H9 (cell line): ENCODE data around the gene KIF6. TPM values are rescaled to one million over a fixed set of nuclear protein-coding genes. Genes with fewer than 3 reads are reported as not detected.

Source experiments
- DNase-seq: peaks from one replicate; pipeline ENCODE4 v3.0.0-alpha.2; 2017
- H2AFZ ChIP-seq: one replicate; pipeline ENCODE4 v1.6.1; 2013; ENCODE audit warnings: mild to moderate bottlenecking, low read length, control low read depth, moderate library complexity
- H2AK5ac ChIP-seq: 2 replicates; pipeline ENCODE4 v1.6.1; 2013; ENCODE audit warnings: low read length, control low read depth, mixed read lengths; ENCODE audit not compliant: insufficient read length
- H2BK120ac ChIP-seq: one replicate; pipeline ENCODE4 v1.6.1; 2013; ENCODE audit warnings: low read depth, mild to moderate bottlenecking, low read length, control low read depth, inconsistent platforms; ENCODE audit not compliant: poor library complexity, severe bottlenecking
- H2BK12ac ChIP-seq: 2 replicates; pipeline ENCODE4 v1.6.1; 2013; ENCODE audit warnings: low read length, control low read depth, mixed read lengths, low read depth; ENCODE audit not compliant: insufficient read length
- H2BK15ac ChIP-seq: 2 replicates; pipeline ENCODE4 v1.6.1; 2013; ENCODE audit warnings: low read depth, low read length, control low read depth
- H2BK20ac ChIP-seq: one replicate; pipeline ENCODE4 v1.6.1; 2013; ENCODE audit warnings: low read depth, mild to moderate bottlenecking, low read length, control low read depth, inconsistent platforms; ENCODE audit not compliant: poor library complexity, severe bottlenecking
- H2BK5ac ChIP-seq: 2 replicates; pipeline ENCODE4 v1.6.1; 2013; ENCODE audit warnings: low read length, control low read depth, mixed read lengths; ENCODE audit not compliant: insufficient read length
- H3K14ac ChIP-seq: 2 replicates; pipeline ENCODE4 v1.6.1; 2013; ENCODE audit warnings: low read length, control low read depth; ENCODE audit not compliant: insufficient read depth
- H3K18ac ChIP-seq: 2 replicates; pipeline ENCODE4 v1.6.1; 2013; ENCODE audit warnings: low read depth, mild to moderate bottlenecking, mixed read lengths, low read length, control low read depth; ENCODE audit not compliant: insufficient read length
- H3K23ac ChIP-seq: 2 replicates; pipeline ENCODE4 v1.6.1; 2013; ENCODE audit warnings: low read length, control low read depth, mixed read lengths, low read depth; ENCODE audit not compliant: insufficient read length
- H3K23me2 ChIP-seq: 2 replicates; pipeline ENCODE4 v1.6.1; 2013; ENCODE audit warnings: low read depth, mild to moderate bottlenecking, mixed read lengths, low read length, control low read depth; ENCODE audit not compliant: insufficient read length, poor library complexity, severe bottlenecking
- H3K27ac ChIP-seq: 2 replicates; pipeline ENCODE4 v1.5.1; 2013; ENCODE audit warnings: low read length, control low read depth, mixed read lengths, low read depth; ENCODE audit not compliant: insufficient read length
- H3K27me3 ChIP-seq: 2 replicates; pipeline ENCODE4 v1.6.1; 2013; ENCODE audit warnings: low read length, control low read depth, inconsistent platforms; ENCODE audit not compliant: insufficient read depth
- H3K4ac ChIP-seq: 2 replicates; pipeline ENCODE4 v1.6.1; 2013; ENCODE audit warnings: low read depth, mild to moderate bottlenecking, control low read depth, inconsistent platforms, low read length, moderate library complexity
- H3K4me1 ChIP-seq: 2 replicates; pipeline ENCODE4 v1.6.1; 2013; ENCODE audit warnings: low read length, control low read depth, inconsistent platforms; ENCODE audit not compliant: insufficient read depth
- H3K4me2 ChIP-seq: 2 replicates; pipeline ENCODE4 v1.6.1; 2013; ENCODE audit warnings: low read length, control low read depth, mixed read lengths; ENCODE audit not compliant: insufficient read length, insufficient read depth
- H3K56ac ChIP-seq: 2 replicates; pipeline ENCODE4 v1.6.1; 2013; ENCODE audit warnings: low read depth, mild to moderate bottlenecking, mixed read lengths, low read length, control low read depth; ENCODE audit not compliant: insufficient read length
- H3K79me1 ChIP-seq: 2 replicates; pipeline ENCODE4 v1.6.1; 2013; ENCODE audit warnings: low read depth, mild to moderate bottlenecking, moderate library complexity, low read length, control low read depth, inconsistent platforms; ENCODE audit not compliant: insufficient read depth, poor library complexity, severe bottlenecking
- H3K79me2 ChIP-seq: 2 replicates; pipeline ENCODE4 v1.6.1; 2013; ENCODE audit warnings: low read length, control low read depth, inconsistent platforms; ENCODE audit not compliant: insufficient read depth
- H3K9ac ChIP-seq: 2 replicates; pipeline ENCODE4 v1.6.1; 2013; ENCODE audit warnings: low read length, control low read depth, mixed read lengths; ENCODE audit not compliant: insufficient read length; ENCODE audit errors: extremely low read depth
- H3K9me3 ChIP-seq: one replicate; pipeline ENCODE4 v1.6.1; 2013; ENCODE audit warnings: low read depth, low read length, inconsistent platforms; ENCODE audit not compliant: control insufficient read depth
- H3T11ph ChIP-seq: one replicate; pipeline ENCODE4 v1.6.1; 2013; ENCODE audit warnings: mild to moderate bottlenecking, low read length, control low read depth, inconsistent platforms
- H4K20me1 ChIP-seq: one replicate; pipeline ENCODE4 v1.6.1; 2013; ENCODE audit not compliant: control insufficient read depth, insufficient read length, insufficient read depth
- H4K5ac ChIP-seq: 2 replicates; pipeline ENCODE4 v1.6.1; 2013; ENCODE audit warnings: low read depth, mild to moderate bottlenecking, mixed read lengths, low read length, control low read depth; ENCODE audit not compliant: insufficient read length
- H4K8ac ChIP-seq: replicated peaks from 2 replicates; pipeline ENCODE4 v1.6.1; 2013; ENCODE audit warnings: low read length, control low read depth, mixed read lengths, low read depth; ENCODE audit not compliant: insufficient read length
- H4K91ac ChIP-seq: 2 replicates; pipeline ENCODE4 v1.6.1; 2013; ENCODE audit warnings: low read depth, mild to moderate bottlenecking, moderate library complexity, mixed read lengths, low read length, control low read depth; ENCODE audit not compliant: insufficient read length
- H3K27ac Mint-ChIP-seq, 3 experiments: 2 replicates in 2 of 3; 3 replicates in 1 of 3; pipeline ENCODE4 v1.8.0; 2020 to 2021; ENCODE audit warnings: mixed read lengths in 3 of 3, mild to moderate bottlenecking in 1 of 3, moderate library complexity in 1 of 3
- H3K27me3 Mint-ChIP-seq: 2 replicates; pipeline ENCODE4 v1.8.0; 2021; ENCODE audit warnings: low read depth, mild to moderate bottlenecking, moderate library complexity, mixed read lengths
- H3K36me3 Mint-ChIP-seq, 3 experiments: 2 replicates in 2 of 3; 3 replicates in 1 of 3; pipeline ENCODE4 v1.8.0; 2020 to 2021; ENCODE audit warnings: low read depth in 3 of 3, mixed read lengths in 3 of 3; ENCODE audit not compliant: insufficient read depth in 1 of 3
- H3K4me1 Mint-ChIP-seq, 2 experiments: 2 replicates each; pipeline ENCODE4 v1.8.0; 2020; ENCODE audit warnings: mixed read lengths in 2 of 2
- H3K4me3 Mint-ChIP-seq, 2 experiments: 2 replicates in 1 of 2; 3 replicates in 1 of 2; pipeline ENCODE4 v1.8.0; 2020 to 2021; ENCODE audit warnings: mild to moderate bottlenecking in 2 of 2, mixed read lengths in 2 of 2, moderate library complexity in 1 of 2
- H3K9me3 Mint-ChIP-seq, 2 experiments: 2 replicates in 1 of 2; 3 replicates in 1 of 2; pipeline ENCODE4 v1.8.0; 2020; ENCODE audit warnings: mild to moderate bottlenecking in 2 of 2, mixed read lengths in 2 of 2, moderate library complexity in 1 of 2
- WGBS: extraction: QIAGEN DNeasy Blood & Tissue Kit; methylation state at CpG from one replicate; pipeline ENCODE4 v1.1.7; 2013; ENCODE audit warnings: missing lambda C conversion rate, low lambda C conversion rate, mixed read lengths; ENCODE audit not compliant: insufficient read length; ENCODE audit errors: extremely low coverage; 5-methylcytosine and 5-hydroxymethylcytosine counted together
- total RNA-seq: library from RNA; stranded (reverse); gene quantifications from 2 replicates; pipeline ENCODE4 v1.2.1, GENCODE V29; 2021
- TF ChIP-seq, protein P1 (sequence below): fragments of 200-600 bp; sonication (generic); conservative IDR thresholded peaks from 3 replicates; pipeline ENCODE4 v1.8.0; 2021; ENCODE audit warnings: antibody characterized with exemption, mild to moderate bottlenecking

Gene KIF6
- total RNA-seq, 1 experiment from 2014 or later, result 0.63 TPM

DNA sequence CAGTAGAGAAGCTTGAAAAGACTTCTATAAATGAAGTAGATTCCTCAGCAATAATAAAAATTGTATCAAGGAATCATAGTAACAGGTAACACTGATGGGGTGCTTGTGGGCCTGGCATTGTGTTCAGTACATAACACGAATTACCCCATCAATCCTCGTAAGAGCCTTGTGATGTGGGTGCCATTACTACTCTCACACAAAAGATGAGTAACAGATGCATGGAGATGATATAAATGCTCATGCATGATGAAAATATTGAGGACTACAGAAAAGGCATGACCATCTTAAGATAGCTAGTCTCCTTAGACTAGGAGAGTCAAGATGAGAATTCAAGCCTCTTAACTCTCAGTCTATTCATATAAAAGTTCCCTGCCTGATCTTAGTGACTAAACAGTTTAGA, 158.1 kb downstream of the KIF6 start:
- Mint-ChIP-seq H3K27ac (no peak overlapping the region), H3K4me3 (no peak overlapping the region), H3K36me3 (no peaks in the 10 kb centered on the region), H3K4me1 (0 out of 4 replicates have a peak, but pooled peaks cover 0 to 2% of the 10 kb centered on the region in 2 experiments), H3K9me3 (no peaks in the 10 kb centered on the region; a peak in 1 of 5 replicates), H3K27me3 (no peaks in the 10 kb centered on the region)
- no peak overlapping the region for H2BK15ac ChIP-seq
- no CpG with 5 or more reads among the region's 2 CpGs for whole genome bisulfite sequencing
- DNase-seq, result no peak
- no peak overlapping the region for H4K91ac ChIP-seq
- H2BK5ac ChIP-seq, result no peak overlapping the region
- H3K18ac ChIP-seq, result no peak overlapping the region
- no peak overlapping the region for H3K4ac ChIP-seq
- H3K14ac ChIP-seq, result no peak overlapping the region
- no peaks in the 10 kb centered on the region for H4K20me1 ChIP-seq
- no peak overlapping the region for H2AFZ ChIP-seq
- H3K23ac ChIP-seq, result no peak overlapping the region
- H3K27ac ChIP-seq, result no peak overlapping the region
- no peaks in the 10 kb centered on the region for H3K27me3 ChIP-seq
- H2BK20ac ChIP-seq, result no peak overlapping the region
- no peaks in the 10 kb centered on the region for H3K79me1 ChIP-seq
- H2BK12ac ChIP-seq, result no peak overlapping the region
- TF ChIP-seq, protein P1, sequence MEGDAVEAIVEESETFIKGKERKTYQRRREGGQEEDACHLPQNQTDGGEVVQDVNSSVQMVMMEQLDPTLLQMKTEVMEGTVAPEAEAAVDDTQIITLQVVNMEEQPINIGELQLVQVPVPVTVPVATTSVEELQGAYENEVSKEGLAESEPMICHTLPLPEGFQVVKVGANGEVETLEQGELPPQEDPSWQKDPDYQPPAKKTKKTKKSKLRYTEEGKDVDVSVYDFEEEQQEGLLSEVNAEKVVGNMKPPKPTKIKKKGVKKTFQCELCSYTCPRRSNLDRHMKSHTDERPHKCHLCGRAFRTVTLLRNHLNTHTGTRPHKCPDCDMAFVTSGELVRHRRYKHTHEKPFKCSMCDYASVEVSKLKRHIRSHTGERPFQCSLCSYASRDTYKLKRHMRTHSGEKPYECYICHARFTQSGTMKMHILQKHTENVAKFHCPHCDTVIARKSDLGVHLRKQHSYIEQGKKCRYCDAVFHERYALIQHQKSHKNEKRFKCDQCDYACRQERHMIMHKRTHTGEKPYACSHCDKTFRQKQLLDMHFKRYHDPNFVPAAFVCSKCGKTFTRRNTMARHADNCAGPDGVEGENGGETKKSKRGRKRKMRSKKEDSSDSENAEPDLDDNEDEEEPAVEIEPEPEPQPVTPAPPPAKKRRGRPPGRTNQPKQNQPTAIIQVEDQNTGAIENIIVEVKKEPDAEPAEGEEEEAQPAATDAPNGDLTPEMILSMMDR, result no peak
- no peak overlapping the region for H3K9ac ChIP-seq
- no peak overlapping the region for H4K5ac ChIP-seq
- no peak overlapping the region for H3T11ph ChIP-seq
- no peak overlapping the region for H4K8ac ChIP-seq
- H2AK5ac ChIP-seq, result no peak overlapping the region
- no peaks in the 10 kb centered on the region for H3K4me1 ChIP-seq
- no peaks in the 10 kb centered on the region for H3K79me2 ChIP-seq
- no peak overlapping the region for H3K4me2 ChIP-seq
- H3K9me3 ChIP-seq, result no peaks in the 10 kb centered on the region
- no peak overlapping the region for H2BK120ac ChIP-seq
- no peaks in the 10 kb centered on the region for H3K23me2 ChIP-seq
- no peak overlapping the region for H3K56ac ChIP-seq
